G401.6 (cell line): ENCODE results near the gene MAP3K9.

Source experiments
- FAIRE-seq: peaks from 2 replicates; lab custom pipeline; 2012; peaks lifted over from hg19 to GRCh38; lab: Jason Lieb, UNC

Gene MAP3K9

GRCh38 chr14:70785556-70785955, 23.8 kb downstream of the MAP3K9 start:
- FAIRE-seq, result no peak

- FAIRE-seq, result no peak
These were observed 24.4 kb downstream of the MAP3K9 start for GRCh38 chr14:70784886-70785285.

- FAIRE-seq, result no peak
These were observed 27.0 kb downstream of the MAP3K9 start for GRCh38 chr14:70782361-70782760.

GRCh38 chr14:70780396-70781075, 28.8 kb downstream of the MAP3K9 start:
- FAIRE-seq, result no peak

- no peak for FAIRE-seq
These were observed 29.6 kb downstream of the MAP3K9 start for GRCh38 chr14:70779667-70780066.

- no peak for FAIRE-seq
These were observed 33.1 kb downstream of the MAP3K9 start for GRCh38 chr14:70776197-70776596.

GRCh38 chr14:70773182-70773862, 36.0 kb downstream of the MAP3K9 start:
- FAIRE-seq, result no peak

- FAIRE-seq, result no peak
These were observed 37.5 kb downstream of the MAP3K9 start for GRCh38 chr14:70771781-70772212.

GRCh38 chr14:70770490-70770889, 38.8 kb downstream of the MAP3K9 start:
- FAIRE-seq, result no peak

GRCh38 chr14:70759398-70759797, 49.9 kb downstream of the MAP3K9 start:
- no peak for FAIRE-seq

GRCh38 chr14:70755655-70756054, 53.7 kb downstream of the MAP3K9 start:
- FAIRE-seq, result no peak

- no peak for FAIRE-seq
These were observed 54.3 kb downstream of the MAP3K9 start for GRCh38 chr14:70754991-70755390.

GRCh38 chr14:70753518-70753953, 55.8 kb downstream of the MAP3K9 start:
- no peak for FAIRE-seq

- no peak for FAIRE-seq
These were observed 60.9 kb downstream of the MAP3K9 start for GRCh38 chr14:70748422-70748821.

- FAIRE-seq, result no peak
These were observed 64.7 kb downstream of the MAP3K9 start for GRCh38 chr14:70744641-70745040.

- no peak for FAIRE-seq
These were observed 67.0 kb downstream of the MAP3K9 start for GRCh38 chr14:70742316-70742715.

GRCh38 chr14:70741482-70741881, 67.8 kb downstream of the MAP3K9 start:
- no peak for FAIRE-seq

GRCh38 chr14:70735043-70735442, 74.3 kb downstream of the MAP3K9 start:
- no peak for FAIRE-seq

- FAIRE-seq, result no peak
These were observed 77.7 kb downstream of the MAP3K9 start for GRCh38 chr14:70731447-70732239.

- no peak for FAIRE-seq
These were observed 78.9 kb downstream of the MAP3K9 start for GRCh38 chr14:70730393-70730792.

GRCh38 chr14:70726651-70727375, 82.5 kb downstream of the MAP3K9 start:
- FAIRE-seq, result no peak

GRCh38 chr14:70724944-70725343, 84.4 kb downstream of the MAP3K9 start:
- no peak for FAIRE-seq
